ENCODE measurements around the gene SDK2.
A peak's percentile ranks its signal among the peaks of the same experiment; 100 is the strongest.

Gene SDK2

DNA sequence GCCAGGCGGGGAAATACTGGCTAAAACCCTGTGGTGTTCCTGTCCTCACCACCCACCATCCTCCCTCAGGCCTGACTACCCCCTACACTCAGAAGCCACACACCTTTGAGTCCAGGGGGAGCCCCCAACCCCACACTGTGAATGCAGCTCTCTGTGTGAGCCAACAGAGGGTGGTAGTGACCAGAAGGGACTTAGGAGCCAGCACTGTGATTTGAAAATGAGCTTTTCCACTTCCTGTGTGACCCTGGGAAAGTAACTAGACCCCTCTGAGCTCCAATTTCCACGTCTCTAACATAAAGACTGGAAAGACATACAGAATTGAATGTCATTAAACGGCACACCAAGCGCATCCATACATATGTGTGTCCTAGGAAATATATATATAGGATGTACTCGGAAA is 58.7 kb downstream of the SDK2 start:
- Histone ChIP-seq H3K36me3 (ENCODE audit: control insufficient read depth, low read length) (no peaks in the 10 kb centered on the region; the same call in 1 of the 2 replicates), H3K9me2 (replicated peaks; ENCODE audit: control insufficient read depth, low read length) (no peaks in the 10 kb centered on the region), H3F3A (ENCODE audit: control insufficient read depth, insufficient read depth) (peaks cover 22% of the 10 kb centered on the region), H4K20me1 (ENCODE audit: control insufficient read depth, insufficient read depth, low read depth, low read length) (no peaks in the 10 kb centered on the region), H3K27me3 (ENCODE audit: control insufficient read depth, low read length) (no peaks in the 10 kb centered on the region), H3K9me3 (ENCODE audit: control insufficient read depth, insufficient read depth, low read length) (no peaks in the 10 kb centered on the region), H3K4me2 (ENCODE audit: low read length) (peak overlapping the region; percentile 99; the same call in 1 of the 2 replicates), H3K4me3 (ENCODE audit: low read length) (no peak overlapping the region), H3K4me1 (ENCODE audit: control insufficient read depth, low read length) (peaks cover 71% of the 10 kb centered on the region), H3K79me2 (ENCODE audit: control insufficient read depth, low read length) (no peaks in the 10 kb centered on the region), H3K27ac (ENCODE audit: low read depth, low read length) (no peak overlapping the region)
- TF ChIP-seq, protein P1, sequence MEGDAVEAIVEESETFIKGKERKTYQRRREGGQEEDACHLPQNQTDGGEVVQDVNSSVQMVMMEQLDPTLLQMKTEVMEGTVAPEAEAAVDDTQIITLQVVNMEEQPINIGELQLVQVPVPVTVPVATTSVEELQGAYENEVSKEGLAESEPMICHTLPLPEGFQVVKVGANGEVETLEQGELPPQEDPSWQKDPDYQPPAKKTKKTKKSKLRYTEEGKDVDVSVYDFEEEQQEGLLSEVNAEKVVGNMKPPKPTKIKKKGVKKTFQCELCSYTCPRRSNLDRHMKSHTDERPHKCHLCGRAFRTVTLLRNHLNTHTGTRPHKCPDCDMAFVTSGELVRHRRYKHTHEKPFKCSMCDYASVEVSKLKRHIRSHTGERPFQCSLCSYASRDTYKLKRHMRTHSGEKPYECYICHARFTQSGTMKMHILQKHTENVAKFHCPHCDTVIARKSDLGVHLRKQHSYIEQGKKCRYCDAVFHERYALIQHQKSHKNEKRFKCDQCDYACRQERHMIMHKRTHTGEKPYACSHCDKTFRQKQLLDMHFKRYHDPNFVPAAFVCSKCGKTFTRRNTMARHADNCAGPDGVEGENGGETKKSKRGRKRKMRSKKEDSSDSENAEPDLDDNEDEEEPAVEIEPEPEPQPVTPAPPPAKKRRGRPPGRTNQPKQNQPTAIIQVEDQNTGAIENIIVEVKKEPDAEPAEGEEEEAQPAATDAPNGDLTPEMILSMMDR (IDR thresholded peaks at IDR 0.05; ENCODE audit: low read depth, low read length, poor library complexity, severe bottlenecking) = peak; percentile 70
- TF ChIP-seq EZH2phosphoT487 (IDR thresholded peaks at IDR 0.05; ENCODE audit: borderline replicate concordance, low read length) = no peak

DNA sequence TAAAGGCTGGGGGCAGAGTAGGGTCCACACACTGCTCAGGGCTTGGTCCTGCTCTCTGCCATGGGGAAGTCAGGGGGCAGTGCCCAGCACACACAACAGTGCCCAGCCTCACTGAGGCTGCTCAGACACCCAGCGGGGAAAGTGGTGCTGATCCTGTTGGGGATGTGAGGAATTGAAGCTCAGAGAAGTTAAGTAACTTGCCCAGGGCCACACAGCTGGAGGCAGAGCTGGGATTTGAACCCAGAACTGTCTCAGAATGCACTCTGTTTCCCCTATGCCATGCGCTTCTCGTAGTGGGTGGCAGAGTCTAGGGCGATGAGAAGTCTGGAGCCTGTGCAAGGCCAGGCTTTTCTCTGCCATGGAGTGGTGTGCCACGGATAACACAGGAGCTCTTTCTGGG is 59.3 kb downstream of the SDK2 start:
- TF ChIP-seq EZH2phosphoT487 (IDR thresholded peaks at IDR 0.05; ENCODE audit: borderline replicate concordance, low read length) = no peak
- TF ChIP-seq, protein P1 (IDR thresholded peaks at IDR 0.05; ENCODE audit: low read depth, low read length, poor library complexity, severe bottlenecking) = no peak
- H3K4me1 ChIP-seq (ENCODE audit: control insufficient read depth, low read length) = peaks cover 65% of the 10 kb centered on the region
- H3F3A ChIP-seq (ENCODE audit: control insufficient read depth, insufficient read depth) = peaks cover 22% of the 10 kb centered on the region
- no peak overlapping the region for H3K4me3 ChIP-seq (ENCODE audit: low read length)
- H3K27ac ChIP-seq (ENCODE audit: low read depth, low read length) = no peak overlapping the region
- H3K4me2 ChIP-seq (ENCODE audit: low read length) = no peak overlapping the region
- no peaks in the 10 kb centered on the region for H3K27me3 ChIP-seq (ENCODE audit: control insufficient read depth, low read length)
- no peaks in the 10 kb centered on the region for H4K20me1 ChIP-seq (ENCODE audit: control insufficient read depth, insufficient read depth, low read depth, low read length)
- no peaks in the 10 kb centered on the region for H3K9me2 ChIP-seq (replicated peaks; ENCODE audit: control insufficient read depth, low read length)
- no peaks in the 10 kb centered on the region; the same call in 1 of the 2 replicates for H3K36me3 ChIP-seq (ENCODE audit: control insufficient read depth, low read length)
- H3K9me3 ChIP-seq (ENCODE audit: control insufficient read depth, insufficient read depth, low read length) = no peaks in the 10 kb centered on the region
- no peaks in the 10 kb centered on the region for H3K79me2 ChIP-seq (ENCODE audit: control insufficient read depth, low read length)

GRCh38 chr17:73584049-73584448 is 60.2 kb downstream of the SDK2 start:
- Histone ChIP-seq H3K4me3 (ENCODE audit: low read length) (no peak overlapping the region), H3K4me2 (ENCODE audit: low read length) (no peak overlapping the region), H3K27ac (ENCODE audit: low read depth, low read length) (no peak overlapping the region), H3K36me3 (ENCODE audit: control insufficient read depth, low read length) (no peaks in the 10 kb centered on the region; the same call in 1 of the 2 replicates), H3K27me3 (ENCODE audit: control insufficient read depth, low read length) (no peaks in the 10 kb centered on the region), H3K79me2 (ENCODE audit: control insufficient read depth, low read length) (no peaks in the 10 kb centered on the region), H3K4me1 (ENCODE audit: control insufficient read depth, low read length) (peaks cover 56% of the 10 kb centered on the region), H3K9me3 (ENCODE audit: control insufficient read depth, insufficient read depth, low read length) (no peaks in the 10 kb centered on the region), H3F3A (ENCODE audit: control insufficient read depth, insufficient read depth) (peaks cover 16% of the 10 kb centered on the region), H4K20me1 (ENCODE audit: control insufficient read depth, insufficient read depth, low read depth, low read length) (no peaks in the 10 kb centered on the region), H3K9me2 (replicated peaks; ENCODE audit: control insufficient read depth, low read length) (no peaks in the 10 kb centered on the region)
- TF ChIP-seq EZH2phosphoT487 (IDR thresholded peaks at IDR 0.05; ENCODE audit: borderline replicate concordance, low read length) = no peak

DNA sequence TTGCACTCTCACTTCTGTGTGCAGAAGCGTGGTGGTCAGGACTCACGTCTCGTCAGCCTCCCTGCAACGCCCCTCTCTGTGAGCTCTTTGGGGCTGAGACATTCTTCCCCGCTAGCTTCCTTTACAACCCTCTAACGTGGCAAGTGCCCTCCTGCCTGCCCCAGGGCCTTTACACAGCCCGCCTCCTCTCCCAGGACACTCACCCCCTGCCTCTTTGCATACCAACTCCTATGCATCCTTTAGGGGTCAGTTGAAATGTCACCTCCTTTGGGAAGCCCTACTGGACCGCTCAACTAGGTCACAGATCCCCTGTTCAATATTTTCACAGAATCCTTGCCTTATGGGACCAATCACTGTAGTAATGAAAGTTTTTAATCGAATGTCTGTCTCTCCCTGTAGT is 61.4 kb downstream of the SDK2 start:
- no peaks in the 10 kb centered on the region for H3K27me3 ChIP-seq (ENCODE audit: control insufficient read depth, low read length)
- H3F3A ChIP-seq (ENCODE audit: control insufficient read depth, insufficient read depth) = peaks cover 7% of the 10 kb centered on the region
- H3K27ac ChIP-seq (ENCODE audit: low read depth, low read length) = no peak overlapping the region
- no peaks in the 10 kb centered on the region for H3K79me2 ChIP-seq (ENCODE audit: control insufficient read depth, low read length)
- H3K9me2 ChIP-seq (replicated peaks; ENCODE audit: control insufficient read depth, low read length) = no peaks in the 10 kb centered on the region
- no peak overlapping the region for H3K4me3 ChIP-seq (ENCODE audit: low read length)
- no peak overlapping the region for H3K4me2 ChIP-seq (ENCODE audit: low read length)
- no peaks in the 10 kb centered on the region for H3K9me3 ChIP-seq (ENCODE audit: control insufficient read depth, insufficient read depth, low read length)
- H3K4me1 ChIP-seq (ENCODE audit: control insufficient read depth, low read length) = peaks cover 44% of the 10 kb centered on the region
- TF ChIP-seq, protein P1 (IDR thresholded peaks at IDR 0.05; ENCODE audit: low read depth, low read length, poor library complexity, severe bottlenecking) = no peak
- TF ChIP-seq EZH2phosphoT487 (IDR thresholded peaks at IDR 0.05; ENCODE audit: borderline replicate concordance, low read length) = no peak
- H4K20me1 ChIP-seq (ENCODE audit: control insufficient read depth, insufficient read depth, low read depth, low read length) = no peaks in the 10 kb centered on the region
- no peaks in the 10 kb centered on the region for H3K36me3 ChIP-seq (ENCODE audit: control insufficient read depth, low read length)

Measured in DOHH2 (cell line).